Measurements from ENCODE around the gene RFTN1. TPM values are rescaled to one million over a fixed set of nuclear protein-coding genes. Genes with fewer than 3 reads are reported as not detected.

Gene RFTN1
- total and polyA plus RNA-seq, 10 of the 15 experiments (the other 5 are each of a cell fraction or from before 2014, with no cell fraction given), result 20.6 to 213 (median 147) TPM

DNA sequence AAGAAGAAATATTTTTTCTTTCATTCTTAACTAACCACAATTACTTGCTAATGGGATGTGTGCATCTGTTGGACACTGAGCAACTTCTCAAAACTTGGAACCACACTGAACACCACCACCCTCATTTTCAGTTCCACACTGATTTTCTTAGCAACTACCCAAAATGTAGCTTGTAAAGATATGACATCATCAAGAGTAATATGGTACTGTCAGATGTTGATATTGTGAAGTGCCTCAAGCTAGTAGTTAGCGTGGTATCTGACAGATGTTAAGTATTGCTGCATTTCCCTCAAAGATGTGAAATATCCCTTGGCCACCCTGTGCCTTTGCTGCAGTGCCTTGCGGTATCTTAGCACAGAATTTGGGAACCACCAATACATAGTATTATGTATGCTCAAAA lies 9.3 kb downstream of the RFTN1 start (continued):
- TF ChIP-seq PAX8 (IDR thresholded peaks at IDR 0.05) (no peak), PML (IDR thresholded peaks at IDR 0.05; ENCODE audit: low read length) (no peak), EP300 (IDR thresholded peaks at IDR 0.05; ENCODE audit: borderline replicate concordance in 1 of 2, control insufficient read depth in 1 of 2, low read depth in 2 of 2, low read length in 2 of 2) (peak; percentile 91 to 92), NR2F1 (conservative IDR thresholded peaks at IDR 0.05) (peak; percentile 33; the same call in 1 of the 2 replicates), HCFC1 (IDR thresholded peaks at IDR 0.05; ENCODE audit: low read length) (no peak), POLR2AphosphoS2 (IDR thresholded peaks at IDR 0.05; ENCODE audit: low read depth, low read length) (no peak), STAT1 (conservative IDR thresholded peaks at IDR 0.05) (no peak), CREB1 (IDR thresholded peaks at IDR 0.05; ENCODE audit: low read depth) (no peak), SMAD5 (IDR thresholded peaks at IDR 0.05; ENCODE audit: low read depth) (peak; percentile 58; the same call in 1 of the 2 replicates), TCF7 (IDR thresholded peaks at IDR 0.05; ENCODE audit: borderline replicate concordance) (no peak), SP1 (IDR thresholded peaks at IDR 0.05; ENCODE audit: low read depth, low read length) (peak; percentile 49), ZBTB4 (CRISPR knock-in tag; IDR thresholded peaks at IDR 0.05) (no peak), RUNX3 (IDR thresholded peaks at IDR 0.05; ENCODE audit: low read length) (no peak), NR2C2 (IDR thresholded peaks at IDR 0.05; ENCODE audit: borderline replicate concordance, control insufficient read depth, insufficient read length, low read depth) (no peak), EGR1 (IDR thresholded peaks at IDR 0.05; ENCODE audit: borderline replicate concordance in 1 of 2, low read depth in 2 of 2, low read length in 2 of 2) (no peak), ESRRA (IDR thresholded peaks at IDR 0.05; ENCODE audit: low read length) (0 out of 2 replicates have a peak, but pooled peaks have one; percentile 36), ZNF24 (IDR thresholded peaks at IDR 0.05) (peak; percentile 61; the same call in 1 of the 2 replicates), RCOR1 (conservative IDR thresholded peaks at IDR 0.05; ENCODE audit: low read depth, low read length) (no peak), TCF3 (IDR thresholded peaks at IDR 0.05; ENCODE audit: borderline replicate concordance, insufficient read depth, low read depth, low read length) (0 out of 2 replicates have a peak, but pooled peaks have one; percentile 28), LARP7 (IDR thresholded peaks at IDR 0.05) (no peak), POU2F2 (IDR thresholded peaks at IDR 0.05; ENCODE audit: borderline replicate concordance, low read depth, low read length) (peak; percentile 73; the same call in 1 of the 3 replicates), POLR2A (IDR thresholded peaks at IDR 0.05; ENCODE audit: low read depth, low read length) (no peak), ZNF274 (IDR thresholded peaks at IDR 0.05; ENCODE audit: insufficient read depth, insufficient read length) (no peak), MEF2A (IDR thresholded peaks at IDR 0.05; ENCODE audit: insufficient read depth, low read depth, low read length) (peak; percentile 52; the same call in 1 of the 2 replicates), ATF3 (IDR thresholded peaks at IDR 0.05; ENCODE audit: borderline replicate concordance, extremely low read depth, low read depth, low read length) (no peak), IKZF2 (IDR thresholded peaks at IDR 0.05) (peak; percentile 81 to 89), FOXM1 (IDR thresholded peaks at IDR 0.05; ENCODE audit: low read depth, low read length) (no peak)
- TF ChIP-seq, protein P1, sequence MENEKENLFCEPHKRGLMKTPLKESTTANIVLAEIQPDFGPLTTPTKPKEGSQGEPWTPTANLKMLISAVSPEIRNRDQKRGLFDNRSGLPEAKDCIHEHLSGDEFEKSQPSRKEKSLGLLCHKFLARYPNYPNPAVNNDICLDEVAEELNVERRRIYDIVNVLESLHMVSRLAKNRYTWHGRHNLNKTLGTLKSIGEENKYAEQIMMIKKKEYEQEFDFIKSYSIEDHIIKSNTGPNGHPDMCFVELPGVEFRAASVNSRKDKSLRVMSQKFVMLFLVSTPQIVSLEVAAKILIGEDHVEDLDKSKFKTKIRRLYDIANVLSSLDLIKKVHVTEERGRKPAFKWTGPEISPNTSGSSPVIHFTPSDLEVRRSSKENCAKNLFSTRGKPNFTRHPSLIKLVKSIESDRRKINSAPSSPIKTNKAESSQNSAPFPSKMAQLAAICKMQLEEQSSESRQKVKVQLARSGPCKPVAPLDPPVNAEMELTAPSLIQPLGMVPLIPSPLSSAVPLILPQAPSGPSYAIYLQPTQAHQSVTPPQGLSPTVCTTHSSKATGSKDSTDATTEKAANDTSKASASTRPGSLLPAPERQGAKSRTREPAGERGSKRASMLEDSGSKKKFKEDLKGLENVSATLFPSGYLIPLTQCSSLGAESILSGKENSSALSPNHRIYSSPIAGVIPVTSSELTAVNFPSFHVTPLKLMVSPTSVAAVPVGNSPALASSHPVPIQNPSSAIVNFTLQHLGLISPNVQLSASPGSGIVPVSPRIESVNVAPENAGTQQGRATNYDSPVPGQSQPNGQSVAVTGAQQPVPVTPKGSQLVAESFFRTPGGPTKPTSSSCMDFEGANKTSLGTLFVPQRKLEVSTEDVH (IDR thresholded peaks at IDR 0.05; ENCODE audit: low read depth, partially characterized antibody), result no peak
